T-helper 17 cell (primary cell): Measurements from ENCODE around the gene PARP1. TPM values are rescaled to one million over a fixed set of nuclear protein-coding genes. Genes with fewer than 3 reads are reported as not detected.

Source experiments
- ATAC-seq: fragments of 150-1000 bp; cut with Tn5 transposase; 2 replicates; pipeline ENCODE4 v1.10.0; 2021; ENCODE audit warnings: mild to moderate bottlenecking, moderate library complexity
- DNase-seq, 3 donors: peaks; one replicate each; pipeline versions ENCODE4 v3.0.0 to v3.0.0-alpha.2; 2020 to 2021
- H3K9me3 ChIP-seq: one replicate; pipeline ENCODE4 v1.7.0; 2013; ENCODE audit warnings: low read length, mild to moderate bottlenecking; ENCODE audit not compliant: control insufficient read depth, poor library complexity, severe bottlenecking
- H3K27ac Mint-ChIP-seq: one replicate; pipeline ENCODE4 v1.8.0; 2022; ENCODE audit warnings: mild to moderate bottlenecking, moderate library complexity, mixed read lengths
- H3K27me3 Mint-ChIP-seq: one replicate; pipeline ENCODE4 v1.8.0; 2022; ENCODE audit warnings: mixed read lengths
- H3K36me3 Mint-ChIP-seq: one replicate; pipeline ENCODE4 v1.8.0; 2022; ENCODE audit warnings: low read depth, mixed read lengths
- H3K4me1 Mint-ChIP-seq: one replicate; pipeline ENCODE4 v1.8.0; 2022; ENCODE audit warnings: mild to moderate bottlenecking, mixed read lengths
- H3K4me3 Mint-ChIP-seq: one replicate; pipeline ENCODE4 v1.8.0; 2022; ENCODE audit warnings: mild to moderate bottlenecking, moderate library complexity, mixed read lengths
- total RNA-seq, 4 donors: library from RNA in 2 of 4; stranded (reverse) in 2 of 4; gene quantifications; one replicate each; pipeline ENCODE4 v1.2.3 and lab custom pipeline; 2022 to 2026

Gene PARP1
- total RNA-seq, 2 donors from 2014 or later, result 84.2 to 87.3 TPM

DNA sequence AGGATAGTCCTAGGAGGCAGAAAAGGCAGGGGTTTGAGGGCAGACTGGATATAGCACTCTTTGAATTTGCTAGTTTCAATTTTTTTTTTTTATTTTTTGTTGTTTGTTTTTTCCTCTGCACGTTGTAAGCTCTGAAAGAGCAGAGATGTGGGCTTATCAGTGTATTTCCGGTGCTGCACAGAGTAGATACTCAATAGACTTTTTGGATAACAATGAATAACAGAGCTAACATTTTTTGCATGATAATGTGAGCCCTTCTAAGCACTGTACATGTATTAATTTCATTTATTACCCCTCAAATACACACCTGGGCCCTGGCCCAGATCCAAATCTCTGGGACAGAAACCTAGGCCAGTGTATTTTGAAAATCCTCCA lies 17.1 kb upstream of the PARP1 start:
- H3K27ac Mint-ChIP-seq, result no peak overlapping the region
- no peak for DNase-seq
- peak; percentile 57 for ATAC-seq
- no peaks in the 10 kb centered on the region for H3K9me3 ChIP-seq
- H3K36me3 Mint-ChIP-seq, result no peaks in the 10 kb centered on the region
- peaks cover 6% of the 10 kb centered on the region for H3K27me3 Mint-ChIP-seq
- peaks cover 11% of the 10 kb centered on the region for H3K4me1 Mint-ChIP-seq
- H3K4me3 Mint-ChIP-seq, result no peak overlapping the region

DNA sequence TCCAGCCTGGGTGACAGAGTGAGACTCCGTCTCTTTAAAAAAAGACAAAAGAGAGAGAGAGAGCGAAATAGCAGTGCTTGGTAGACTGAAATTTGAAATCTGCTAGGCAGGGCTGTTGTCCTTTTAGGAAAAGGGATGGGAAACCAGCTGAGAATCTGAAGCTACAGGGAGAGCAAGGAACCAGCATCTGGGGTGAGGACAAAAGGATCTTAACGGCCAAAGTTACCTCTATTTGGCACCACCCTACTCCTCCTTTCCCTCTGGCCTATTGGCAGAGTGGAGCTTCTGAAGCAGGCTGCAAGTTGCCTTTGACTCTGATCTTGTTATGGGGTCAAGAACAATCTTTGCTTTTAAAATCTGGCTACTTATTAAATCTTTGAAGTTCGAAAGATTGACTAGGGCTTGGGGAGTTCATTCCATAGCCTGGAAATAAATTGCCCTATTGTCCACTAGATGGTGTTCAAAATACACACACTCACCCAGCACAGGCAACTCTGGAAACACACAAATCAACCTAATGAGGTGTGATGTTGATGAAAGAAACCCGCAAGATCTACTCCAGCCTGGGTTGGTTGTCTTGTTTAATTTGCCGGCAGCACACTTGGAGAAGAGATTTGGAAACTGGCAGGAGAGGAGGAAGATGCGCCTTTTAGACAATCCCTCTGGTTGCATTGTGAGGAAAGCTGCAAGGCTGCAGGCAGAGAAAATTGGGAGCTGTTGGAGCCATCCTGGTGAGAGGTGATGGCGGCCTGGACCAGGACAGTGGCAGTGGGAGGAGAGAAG lies 16.5 kb upstream of the PARP1 start:
- H3K9me3 ChIP-seq, result no peaks in the 10 kb centered on the region
- H3K27me3 Mint-ChIP-seq, result peaks cover 6% of the 10 kb centered on the region
- DNase-seq (no peak), ATAC-seq (peak; percentile 58)
- H3K36me3 Mint-ChIP-seq, result no peaks in the 10 kb centered on the region
- no peak overlapping the region for H3K27ac Mint-ChIP-seq
- H3K4me3 Mint-ChIP-seq, result peak overlapping the region; percentile 3
- peaks cover 11% of the 10 kb centered on the region for H3K4me1 Mint-ChIP-seq

DNA sequence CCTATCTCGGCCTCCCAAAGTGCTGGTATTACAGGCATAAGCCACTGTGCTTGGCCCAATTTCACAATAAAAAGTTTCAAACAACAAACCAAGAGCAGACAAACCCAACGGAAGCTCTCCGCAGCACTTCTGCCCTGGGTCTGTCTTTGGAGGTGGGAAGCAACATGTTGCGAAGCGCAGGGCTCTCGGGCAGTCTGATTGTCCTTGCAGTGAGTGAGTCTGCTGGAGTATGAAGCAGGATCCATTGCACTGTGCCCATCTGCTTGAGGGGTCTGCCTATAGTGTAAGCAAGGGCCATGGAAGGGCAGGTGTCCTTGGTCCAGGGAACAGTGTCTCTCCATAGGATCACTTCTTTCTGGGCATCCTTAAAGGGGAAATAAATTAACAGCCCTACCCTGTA lies 14.6 kb upstream of the PARP1 start:
- peaks cover 11% of the 10 kb centered on the region for H3K4me1 Mint-ChIP-seq
- DNase-seq (no peak), ATAC-seq (no peak)
- H3K27ac Mint-ChIP-seq, result no peak overlapping the region
- H3K4me3 Mint-ChIP-seq, result no peak overlapping the region
- no peaks in the 10 kb centered on the region for H3K36me3 Mint-ChIP-seq
- no peaks in the 10 kb centered on the region for H3K9me3 ChIP-seq
- H3K27me3 Mint-ChIP-seq, result peaks cover 6% of the 10 kb centered on the region

- Mint-ChIP-seq H3K4me1 (peaks cover 5% of the 10 kb centered on the region), H3K36me3 (no peaks in the 10 kb centered on the region), H3K4me3 (no peak overlapping the region), H3K27me3 (no peaks in the 10 kb centered on the region), H3K27ac (no peak overlapping the region)
- ATAC-seq (no peak), DNase-seq (no peak)
- H3K9me3 ChIP-seq, result no peaks in the 10 kb centered on the region
These were observed 13.0 kb upstream of the PARP1 start for GRCh38 chr1:226420897-226421296.

DNA sequence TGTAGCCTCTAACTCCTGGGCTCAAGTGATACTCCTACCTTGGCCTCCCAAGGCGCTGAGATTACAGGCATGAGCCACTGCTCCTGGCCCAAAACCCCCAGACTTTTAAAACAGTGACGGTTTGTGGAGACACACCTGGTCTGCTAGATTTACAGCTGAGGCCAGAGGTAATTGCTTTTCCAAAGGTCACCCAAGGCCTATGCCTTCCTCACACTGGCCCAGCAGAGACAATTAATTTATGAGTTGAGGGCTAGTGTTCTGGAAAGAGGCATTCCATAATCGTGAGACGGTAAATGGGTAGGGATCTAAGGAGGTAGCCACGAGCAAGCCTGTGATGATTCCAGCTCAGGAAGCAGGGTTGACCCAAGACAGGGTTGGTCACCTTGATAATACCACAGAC lies 12.4 kb upstream of the PARP1 start:
- no peak overlapping the region for H3K4me3 Mint-ChIP-seq
- DNase-seq, result no peak
- H3K9me3 ChIP-seq, result no peaks in the 10 kb centered on the region
- no peaks in the 10 kb centered on the region for H3K4me1 Mint-ChIP-seq
- no peaks in the 10 kb centered on the region for H3K36me3 Mint-ChIP-seq
- H3K27me3 Mint-ChIP-seq, result no peaks in the 10 kb centered on the region
- H3K27ac Mint-ChIP-seq, result no peak overlapping the region
- no peak for ATAC-seq

- Mint-ChIP-seq H3K36me3 (no peaks in the 10 kb centered on the region), H3K27me3 (no peaks in the 10 kb centered on the region), H3K4me3 (no peak overlapping the region), H3K4me1 (no peaks in the 10 kb centered on the region), H3K27ac (no peak overlapping the region)
- no peaks in the 10 kb centered on the region for H3K9me3 ChIP-seq
- no peak for DNase-seq
- no peak for ATAC-seq
These were observed 11.6 kb upstream of the PARP1 start for GRCh38 chr1:226419284-226420029.

- DNase-seq, result no peak
- no peak overlapping the region for H3K4me3 Mint-ChIP-seq
These were observed 10.1 kb upstream of the PARP1 start for GRCh38 chr1:226417830-226418546.

GRCh38 chr1:226417350-226417749 lies 9.5 kb upstream of the PARP1 start:
- ATAC-seq (no peak), DNase-seq (no peak)
- no peaks in the 10 kb centered on the region for H3K36me3 Mint-ChIP-seq
- H3K4me3 Mint-ChIP-seq, result no peak overlapping the region
- no peaks in the 10 kb centered on the region for H3K27me3 Mint-ChIP-seq
- H3K4me1 Mint-ChIP-seq, result peaks cover 2% of the 10 kb centered on the region
- H3K27ac Mint-ChIP-seq, result no peak overlapping the region
- no peaks in the 10 kb centered on the region for H3K9me3 ChIP-seq

More at GRCh38 chr1:226417830-226418546, 10.1 kb upstream of the PARP1 start:
- H3K9me3 ChIP-seq, result no peaks in the 10 kb centered on the region
- ATAC-seq, result no peak
- H3K36me3 Mint-ChIP-seq, result no peaks in the 10 kb centered on the region
- H3K27ac Mint-ChIP-seq, result no peak overlapping the region
- H3K27me3 Mint-ChIP-seq, result no peaks in the 10 kb centered on the region
- H3K4me1 Mint-ChIP-seq, result peaks cover 2% of the 10 kb centered on the region

DNA sequence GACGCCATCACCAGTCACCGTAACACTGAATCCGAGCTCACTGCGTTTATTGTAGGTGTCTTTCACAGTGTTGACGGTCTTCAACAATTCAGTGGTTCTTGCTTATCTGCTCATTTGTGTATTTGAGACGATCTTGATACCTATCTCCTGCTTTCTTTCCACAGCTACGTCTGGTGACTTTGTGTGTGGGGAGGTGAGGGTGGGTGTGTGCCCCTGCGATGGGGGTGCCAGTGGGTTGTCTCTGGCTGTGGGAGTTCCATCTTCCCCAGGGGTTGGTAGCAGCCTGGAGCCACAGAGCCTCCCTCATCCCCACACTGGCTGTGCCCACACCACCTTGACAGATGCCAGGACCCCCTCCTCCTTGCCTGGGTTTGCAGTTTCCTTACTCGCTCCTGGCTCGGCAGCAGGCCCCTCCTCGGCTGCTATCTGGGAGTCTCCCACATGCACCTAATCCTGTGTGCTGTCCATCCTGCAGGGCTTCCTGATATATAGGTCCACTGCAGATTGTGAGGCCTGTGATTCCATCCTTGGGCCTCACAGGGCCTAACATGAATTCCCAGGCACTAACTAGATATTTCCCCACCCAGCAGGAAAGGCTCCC lies 6.3 kb upstream of the PARP1 start:
- no peak overlapping the region for H3K4me3 Mint-ChIP-seq
- ATAC-seq (no peak), DNase-seq (no peak)
- H3K4me1 Mint-ChIP-seq, result peaks cover 2% of the 10 kb centered on the region
- no peaks in the 10 kb centered on the region for H3K9me3 ChIP-seq
- no peaks in the 10 kb centered on the region for H3K36me3 Mint-ChIP-seq
- no peak overlapping the region for H3K27ac Mint-ChIP-seq
- no peaks in the 10 kb centered on the region for H3K27me3 Mint-ChIP-seq

DNA sequence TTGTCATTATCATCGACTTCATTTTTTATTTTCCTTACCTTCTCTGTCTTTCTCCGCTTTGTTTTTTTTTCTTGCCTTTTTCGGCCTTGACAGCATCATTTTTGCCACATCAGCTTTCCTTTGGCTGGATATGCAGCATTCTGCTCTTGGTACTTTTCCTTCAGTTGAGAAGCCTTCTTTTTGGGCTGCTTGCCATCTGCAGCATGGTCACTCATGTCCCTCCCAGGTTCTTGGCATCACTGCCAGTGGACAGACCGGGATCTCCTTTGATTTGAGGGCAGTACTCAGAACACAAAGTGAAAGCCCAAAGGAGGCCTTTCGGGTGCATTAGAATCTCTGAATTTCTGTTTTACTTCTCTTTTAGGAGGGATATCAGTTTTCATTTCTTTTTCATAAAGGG lies 3.7 kb upstream of the PARP1 start:
- no peaks in the 10 kb centered on the region for H3K9me3 ChIP-seq
- Mint-ChIP-seq H3K36me3 (peaks cover 2% of the 10 kb centered on the region), H3K4me3 (no peak overlapping the region), H3K27me3 (no peaks in the 10 kb centered on the region), H3K4me1 (peaks cover 12% of the 10 kb centered on the region), H3K27ac (no peak overlapping the region)
- ATAC-seq, result no peak
- DNase-seq, result no peak

- DNase-seq (no peak), ATAC-seq (no peak)
- peaks cover 4% of the 10 kb centered on the region for H3K36me3 Mint-ChIP-seq
- no peak overlapping the region for H3K27ac Mint-ChIP-seq
- H3K4me3 Mint-ChIP-seq, result no peak overlapping the region
- H3K27me3 Mint-ChIP-seq, result no peaks in the 10 kb centered on the region
- H3K9me3 ChIP-seq, result no peaks in the 10 kb centered on the region
- H3K4me1 Mint-ChIP-seq, result peaks cover 18% of the 10 kb centered on the region
These were observed 3.1 kb upstream of the PARP1 start for GRCh38 chr1:226410958-226411357.

- Mint-ChIP-seq H3K27me3 (no peaks in the 10 kb centered on the region), H3K27ac (peak overlapping the region; percentile 95), H3K4me3 (no peak overlapping the region), H3K4me1 (peaks cover 28% of the 10 kb centered on the region), H3K36me3 (peaks cover 4% of the 10 kb centered on the region)
- ATAC-seq (no peak), DNase-seq (no peak)
- H3K9me3 ChIP-seq, result no peaks in the 10 kb centered on the region
These were observed 1.5 kb upstream of the PARP1 start for GRCh38 chr1:226409392-226409791.
